ENCODE results near the gene PDK3.

DNA sequence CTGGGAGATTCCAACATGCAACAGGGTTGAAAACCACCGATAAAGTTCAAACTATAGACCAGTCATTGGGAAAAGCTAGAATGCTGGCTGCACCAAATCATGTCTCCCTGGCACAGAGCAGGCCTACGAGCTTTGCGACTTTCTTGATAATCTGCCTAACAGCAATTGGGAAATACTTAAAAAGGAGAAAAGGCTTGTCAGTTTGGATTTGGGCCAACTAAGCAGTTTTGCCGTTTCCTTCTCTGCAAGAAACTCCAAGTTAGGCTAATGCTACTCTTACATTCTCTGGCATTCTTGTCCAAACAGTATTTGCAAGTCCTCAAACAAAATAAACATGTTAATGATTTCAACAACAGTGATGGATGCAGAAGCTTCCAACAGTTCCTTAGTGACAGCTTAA lies 87.9 kb downstream of the PDK3 start:
- TF ChIP-seq, protein P1, sequence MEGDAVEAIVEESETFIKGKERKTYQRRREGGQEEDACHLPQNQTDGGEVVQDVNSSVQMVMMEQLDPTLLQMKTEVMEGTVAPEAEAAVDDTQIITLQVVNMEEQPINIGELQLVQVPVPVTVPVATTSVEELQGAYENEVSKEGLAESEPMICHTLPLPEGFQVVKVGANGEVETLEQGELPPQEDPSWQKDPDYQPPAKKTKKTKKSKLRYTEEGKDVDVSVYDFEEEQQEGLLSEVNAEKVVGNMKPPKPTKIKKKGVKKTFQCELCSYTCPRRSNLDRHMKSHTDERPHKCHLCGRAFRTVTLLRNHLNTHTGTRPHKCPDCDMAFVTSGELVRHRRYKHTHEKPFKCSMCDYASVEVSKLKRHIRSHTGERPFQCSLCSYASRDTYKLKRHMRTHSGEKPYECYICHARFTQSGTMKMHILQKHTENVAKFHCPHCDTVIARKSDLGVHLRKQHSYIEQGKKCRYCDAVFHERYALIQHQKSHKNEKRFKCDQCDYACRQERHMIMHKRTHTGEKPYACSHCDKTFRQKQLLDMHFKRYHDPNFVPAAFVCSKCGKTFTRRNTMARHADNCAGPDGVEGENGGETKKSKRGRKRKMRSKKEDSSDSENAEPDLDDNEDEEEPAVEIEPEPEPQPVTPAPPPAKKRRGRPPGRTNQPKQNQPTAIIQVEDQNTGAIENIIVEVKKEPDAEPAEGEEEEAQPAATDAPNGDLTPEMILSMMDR (IDR thresholded peaks at IDR 0.05): no peak
- TF ChIP-seq EP300 (IDR thresholded peaks at IDR 0.05) (no peak), POLR2A (IDR thresholded peaks at IDR 0.05) (no peak), POLR2AphosphoS5 (IDR thresholded peaks at IDR 0.05) (no peak)

Measured in suprapubic skin (tissue), 4 donors.